Measurements from ENCODE around the gene FOXP1.

The FOXP1 gene

DNA sequence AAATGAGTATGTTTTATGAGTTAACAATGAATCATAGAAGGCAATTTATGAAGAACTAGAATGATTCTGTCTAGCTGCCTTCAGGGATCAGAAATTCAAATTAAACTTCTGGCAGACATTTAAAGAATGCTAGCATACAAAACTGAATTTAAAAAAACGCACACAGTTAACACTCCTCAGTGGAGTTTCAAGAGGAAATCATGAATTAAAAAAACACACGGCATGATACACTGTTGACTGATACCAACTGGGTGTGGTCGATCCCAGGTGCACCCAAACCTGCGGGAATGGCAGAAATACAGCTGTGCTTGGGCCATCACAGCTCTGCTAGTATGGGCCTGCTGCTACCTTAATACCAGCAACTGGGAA lies 526.0 kb downstream of the FOXP1 start:
- DNase-seq (ENCODE audit: low spot score): no peak

DNA sequence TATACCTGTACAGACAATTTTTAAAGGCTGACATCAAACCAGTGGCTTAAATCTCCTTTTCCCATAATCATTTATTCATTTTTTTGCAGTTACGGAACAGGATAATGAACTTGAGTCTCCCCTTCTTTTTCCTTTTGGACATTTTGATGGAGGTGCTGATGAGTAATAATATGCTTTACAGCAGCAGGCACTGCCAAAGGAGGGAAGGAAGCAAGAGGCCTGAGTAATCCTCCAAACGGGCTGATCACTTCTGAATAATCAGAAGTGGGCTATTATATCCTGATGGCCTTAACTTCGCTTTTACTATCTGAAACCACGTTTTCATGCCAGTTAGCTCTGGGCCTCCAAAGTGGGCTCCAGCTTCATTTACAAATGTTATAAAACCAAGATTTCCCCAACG lies 527.2 kb downstream of the FOXP1 start:
- DNase-seq (ENCODE audit: low spot score): no peak

DNA sequence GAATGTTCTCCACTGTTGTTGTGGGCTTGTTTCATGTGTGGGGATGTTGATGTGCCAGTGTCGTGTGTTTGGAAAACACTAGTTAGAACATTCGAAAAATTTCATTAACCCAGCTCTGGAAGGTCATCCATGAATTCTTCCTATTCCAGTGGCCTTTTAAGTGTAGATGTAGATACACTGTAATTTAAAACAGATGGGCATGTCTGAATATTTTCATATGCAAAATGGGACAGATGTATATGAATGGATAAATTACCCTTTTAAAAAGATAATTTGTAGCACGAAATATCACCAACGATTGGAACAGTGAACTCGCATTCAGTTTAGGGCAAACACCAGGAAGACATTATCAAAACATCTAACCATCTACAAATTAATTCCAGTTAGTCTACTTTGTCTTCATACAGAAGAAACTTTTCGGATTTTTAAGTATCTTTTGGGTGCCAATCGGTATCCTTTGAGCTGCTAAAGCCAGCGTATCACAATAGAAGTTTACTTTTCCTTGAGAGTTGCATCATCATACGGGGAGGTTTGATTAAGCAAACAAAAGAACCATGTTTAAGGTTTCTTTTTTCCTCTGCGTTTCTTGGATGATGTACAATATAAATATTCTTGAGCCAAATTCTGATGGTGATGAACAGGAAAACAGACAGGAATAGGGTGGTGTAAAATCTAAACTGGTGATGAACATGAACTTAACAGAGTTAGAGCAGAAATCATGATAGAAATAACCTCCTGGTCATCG lies 528.1 kb downstream of the FOXP1 start:
- no peak for DNase-seq (ENCODE audit: low spot score)

DNA sequence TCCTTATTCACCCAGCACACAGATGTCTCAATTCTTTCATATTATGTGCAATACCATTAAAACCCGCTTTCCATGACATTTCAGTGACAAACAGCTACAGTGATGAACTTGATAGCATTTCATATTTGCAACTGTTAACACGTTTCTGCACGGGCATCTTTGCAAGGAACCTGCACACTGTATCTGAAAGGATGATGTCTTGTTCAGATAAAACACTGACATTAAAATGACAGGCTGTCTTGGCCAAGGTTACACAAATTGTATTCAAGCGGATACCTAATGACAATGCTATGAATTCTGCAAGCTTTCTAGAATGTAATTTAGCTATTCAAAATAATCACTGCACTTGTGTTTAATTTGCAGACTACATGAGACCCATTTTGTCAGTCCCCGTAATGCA lies 529.2 kb downstream of the FOXP1 start:
- no peak for DNase-seq (ENCODE audit: low spot score)

DNA sequence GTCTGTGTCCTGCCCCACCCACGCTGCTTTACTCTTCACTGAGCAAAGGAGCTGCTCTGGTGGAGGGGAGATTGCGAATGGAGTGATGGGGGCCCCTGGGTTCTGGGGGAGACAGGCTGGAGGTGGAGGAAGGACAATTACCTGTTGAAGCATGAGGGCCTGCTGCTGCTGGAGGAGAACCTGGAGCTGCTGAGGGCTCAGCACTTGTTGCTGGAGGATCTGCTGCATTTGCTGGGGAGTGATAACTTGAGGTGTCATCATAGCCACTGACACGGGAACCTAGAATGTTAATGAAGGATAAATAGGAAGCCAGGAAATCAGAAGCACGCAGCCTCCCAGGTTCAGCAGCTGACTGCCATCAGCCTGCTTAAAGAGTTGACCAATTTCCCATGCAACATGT lies 530.0 kb downstream of the FOXP1 start:
- DNase-seq (ENCODE audit: low spot score): no peak

DNA sequence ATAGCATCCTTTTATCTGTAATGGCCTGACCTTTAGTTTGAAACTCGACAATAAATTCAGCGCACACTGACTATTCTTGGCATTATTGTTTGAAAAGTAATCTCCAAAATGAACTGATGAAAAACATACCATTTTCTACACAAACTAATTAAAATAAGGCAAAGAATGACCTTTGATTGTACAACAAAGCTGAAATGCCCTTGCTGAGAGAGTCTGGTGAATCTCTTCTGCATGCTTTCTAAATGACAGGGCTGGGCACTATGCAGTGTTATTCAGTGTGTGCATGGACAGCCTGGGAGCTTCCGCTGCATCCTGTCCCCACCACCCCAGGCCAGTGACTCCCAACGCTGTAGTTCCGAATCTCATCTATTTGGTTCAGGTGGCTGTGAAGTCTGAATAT lies 530.8 kb downstream of the FOXP1 start:
- no peak for DNase-seq (ENCODE audit: low spot score)

DNA sequence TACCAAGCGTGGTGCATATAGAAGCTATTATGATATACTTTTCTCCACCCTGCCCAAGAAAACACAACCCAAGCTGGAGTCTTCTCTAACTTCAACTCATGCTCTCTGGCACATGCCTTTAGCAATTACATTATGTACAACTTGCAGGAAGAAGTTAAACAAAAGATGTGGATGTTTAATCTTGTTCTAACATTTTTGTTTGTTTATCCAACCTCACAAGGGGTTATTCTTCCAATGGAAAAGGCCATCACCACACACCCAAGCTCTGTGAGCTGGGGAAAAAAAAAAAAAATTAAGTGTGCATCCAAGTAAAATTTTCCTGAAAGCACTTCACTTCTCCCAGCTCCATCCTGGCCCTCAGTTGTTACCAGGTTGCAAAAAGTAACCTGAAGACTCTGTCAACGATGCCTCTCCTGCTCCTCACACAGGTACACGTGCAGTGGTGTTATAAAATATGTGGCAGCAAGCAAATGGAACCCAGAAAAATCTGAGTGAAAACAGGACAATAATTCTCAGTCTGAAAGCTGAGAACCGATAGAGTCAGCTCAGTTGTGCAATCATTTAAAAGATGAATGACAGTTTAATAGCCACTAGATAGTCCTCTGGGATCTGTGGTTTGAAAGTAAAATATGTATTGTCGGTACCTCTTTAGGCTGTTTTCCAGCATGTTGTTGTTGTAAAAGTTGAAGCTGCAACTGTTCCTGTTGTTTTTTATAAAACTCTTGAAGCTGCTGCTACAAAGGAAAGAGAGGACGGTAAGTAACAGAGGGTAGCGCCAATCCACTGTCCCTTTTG lies 531.4 kb downstream of the FOXP1 start:
- no peak for DNase-seq (ENCODE audit: low spot score)

DNA sequence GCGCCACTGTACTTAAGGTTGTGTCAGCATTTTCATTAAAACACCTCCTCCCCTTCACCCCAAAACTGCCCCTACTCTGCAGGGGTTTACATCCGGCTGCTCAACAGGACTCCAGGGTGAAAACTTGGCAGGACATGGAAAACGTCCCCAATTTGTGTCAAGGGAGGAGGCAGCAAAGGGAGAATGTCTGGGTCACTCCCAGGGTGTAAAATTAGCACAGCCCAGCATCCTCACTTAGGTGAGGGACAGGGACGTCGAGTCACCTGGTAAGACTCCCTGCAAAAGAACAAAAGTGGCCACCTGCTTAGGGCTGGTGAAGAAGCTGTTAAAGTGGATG lies 532.3 kb downstream of the FOXP1 start:
- no peak for DNase-seq (ENCODE audit: low spot score)

DNA sequence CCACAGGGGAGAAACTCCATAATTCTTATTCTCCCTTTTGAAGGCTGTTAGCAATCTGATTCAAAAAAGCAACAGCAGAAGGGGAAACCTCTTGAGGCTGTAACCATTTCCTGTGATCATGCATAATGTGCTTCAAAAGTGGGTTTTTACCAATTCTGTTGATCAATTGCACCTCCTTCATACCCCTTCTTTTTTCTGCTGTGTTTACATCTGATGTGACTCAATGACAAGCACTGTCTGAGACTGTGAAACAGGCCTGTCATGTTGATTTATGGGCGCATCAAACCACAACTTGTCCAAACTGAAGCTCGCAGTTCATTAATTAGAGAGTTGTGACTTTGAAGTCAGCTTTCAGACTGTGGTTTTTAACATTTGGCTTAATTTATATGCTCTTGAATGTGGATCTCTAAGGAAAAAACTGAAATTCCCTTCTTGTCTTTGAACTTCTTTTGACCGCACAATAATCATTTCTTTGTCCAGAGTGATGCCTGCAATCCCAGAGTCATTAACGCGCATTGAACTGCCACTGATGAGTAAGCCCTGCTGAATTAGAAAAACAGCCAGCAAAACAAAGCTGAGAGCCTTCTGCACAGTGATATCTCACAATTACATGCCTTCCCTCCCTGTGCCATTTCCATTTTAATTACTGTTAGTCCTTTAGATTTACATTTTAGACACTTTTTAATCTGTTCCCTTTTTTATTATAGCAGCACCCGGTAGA lies 532.8 kb downstream of the FOXP1 start:
- peak; percentile 14 for DNase-seq (ENCODE audit: low spot score)

DNA sequence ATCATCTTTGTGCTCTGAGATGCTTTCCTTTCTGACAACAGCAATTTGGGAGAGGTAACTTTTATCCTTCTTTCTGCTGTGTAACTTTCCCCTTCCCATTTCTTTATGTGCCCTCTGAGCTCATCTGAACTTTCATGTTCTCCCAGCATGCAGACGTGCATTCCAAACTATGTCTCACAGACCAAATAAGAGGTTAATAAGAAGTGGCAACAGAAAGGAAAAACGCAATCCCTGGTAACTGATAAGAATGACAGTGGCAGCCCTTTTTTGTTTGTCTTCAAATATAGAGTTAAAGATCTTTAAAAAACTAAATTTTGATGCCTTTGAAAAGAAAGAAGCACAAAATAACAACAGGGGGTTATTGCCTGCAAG lies 533.4 kb downstream of the FOXP1 start:
- no peak for DNase-seq (ENCODE audit: low spot score)

DNA sequence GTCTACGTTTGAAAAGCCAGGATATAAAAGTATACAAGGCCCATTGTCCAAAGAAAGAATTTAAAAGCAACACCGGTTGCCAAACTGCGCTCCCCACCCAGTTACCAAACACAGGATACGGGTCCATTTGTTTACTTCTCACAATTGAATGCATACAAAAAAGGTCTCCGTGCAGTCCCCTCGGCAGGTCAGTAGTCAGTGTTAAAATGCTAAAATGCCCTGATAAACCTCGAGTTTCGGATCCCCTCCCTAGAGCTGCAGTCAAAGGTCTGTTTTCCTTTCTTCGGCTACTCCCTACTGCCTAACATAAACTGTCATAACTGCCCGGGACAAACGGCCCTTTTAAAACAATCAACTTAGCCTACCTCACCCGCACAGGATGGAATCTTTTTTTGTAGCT lies 534.6 kb downstream of the FOXP1 start:
- no peak for DNase-seq (ENCODE audit: low spot score)

DNA sequence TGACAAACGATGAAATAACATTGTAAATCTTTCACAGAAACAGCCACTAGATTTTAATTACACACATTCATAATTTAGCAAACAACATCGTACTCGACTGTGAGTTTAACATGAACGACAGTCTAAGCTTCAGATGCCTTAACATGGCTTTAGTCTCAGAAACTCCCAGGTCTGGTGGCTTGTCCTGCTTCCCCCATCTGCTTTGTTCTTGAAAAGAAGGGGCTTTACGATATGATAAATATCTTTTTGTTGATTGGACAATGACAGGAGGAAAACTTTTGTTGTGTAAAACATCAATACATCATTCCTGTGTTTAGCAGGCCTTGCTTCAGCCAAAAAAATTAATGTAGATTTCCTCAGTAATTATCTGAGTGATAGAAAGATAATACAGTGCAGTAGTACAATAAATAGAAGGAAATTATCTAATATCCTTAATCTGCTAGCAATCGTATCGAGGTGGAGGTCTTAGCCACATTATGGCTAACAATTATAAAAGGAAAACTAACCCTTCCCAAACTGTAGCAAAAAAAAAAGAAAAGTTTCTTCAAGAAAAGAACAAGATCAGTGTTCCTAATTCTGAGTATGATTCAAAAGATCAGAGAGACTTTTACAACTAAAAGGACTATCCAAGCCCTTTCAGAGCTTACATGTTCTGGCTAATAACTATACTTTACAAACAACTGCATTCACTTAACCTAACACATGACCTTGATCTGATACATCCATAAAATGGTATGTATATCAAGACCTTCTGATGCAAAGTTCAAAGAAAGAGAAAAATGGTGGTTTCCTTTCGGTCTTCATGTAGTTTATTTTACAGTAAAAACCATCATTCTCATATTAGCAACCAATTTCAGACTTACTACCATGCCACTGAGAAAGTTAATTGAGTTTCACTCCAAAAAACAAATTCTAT lies 535.7 kb downstream of the FOXP1 start:
- no peak for DNase-seq (ENCODE audit: low spot score)

DNA sequence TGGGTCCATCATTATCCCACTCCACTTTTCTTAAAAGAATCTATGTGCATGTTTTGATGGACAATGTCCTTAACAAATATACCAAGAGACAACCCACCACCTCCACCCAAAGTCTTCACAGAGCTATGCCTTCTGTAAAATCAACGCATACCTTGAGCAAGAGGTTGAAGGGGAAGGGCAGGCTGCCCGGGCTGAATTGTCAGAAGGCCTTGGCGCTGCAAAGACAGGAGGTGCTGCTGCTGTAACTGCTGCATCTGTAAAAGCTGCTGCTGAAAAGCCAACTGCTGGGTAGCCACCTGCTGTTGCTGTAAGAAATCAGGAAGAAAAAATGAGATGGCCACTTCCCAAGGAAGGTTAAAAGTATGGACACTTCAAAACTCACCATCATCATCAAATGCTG lies 536.7 kb downstream of the FOXP1 start:
- no peak for DNase-seq (ENCODE audit: low spot score)

DNA sequence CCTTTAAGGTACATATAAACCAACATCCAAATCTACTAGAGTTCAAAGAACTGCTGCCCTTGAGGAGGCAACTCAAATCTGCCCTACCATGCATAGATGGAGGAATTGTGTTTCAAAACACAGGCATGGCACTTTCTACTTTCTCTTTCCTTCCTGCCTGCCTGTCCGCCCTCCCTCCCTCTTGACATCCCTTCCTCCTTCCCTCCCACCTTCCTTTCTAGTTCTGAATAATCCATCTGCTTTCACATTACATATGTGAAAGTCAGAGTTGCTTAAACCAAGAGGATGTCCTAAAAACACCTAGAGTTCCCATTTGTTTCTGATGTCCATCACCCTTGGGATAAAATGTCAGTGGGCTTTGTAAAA lies 537.6 kb downstream of the FOXP1 start:
- no peak for DNase-seq (ENCODE audit: low spot score)

DNA sequence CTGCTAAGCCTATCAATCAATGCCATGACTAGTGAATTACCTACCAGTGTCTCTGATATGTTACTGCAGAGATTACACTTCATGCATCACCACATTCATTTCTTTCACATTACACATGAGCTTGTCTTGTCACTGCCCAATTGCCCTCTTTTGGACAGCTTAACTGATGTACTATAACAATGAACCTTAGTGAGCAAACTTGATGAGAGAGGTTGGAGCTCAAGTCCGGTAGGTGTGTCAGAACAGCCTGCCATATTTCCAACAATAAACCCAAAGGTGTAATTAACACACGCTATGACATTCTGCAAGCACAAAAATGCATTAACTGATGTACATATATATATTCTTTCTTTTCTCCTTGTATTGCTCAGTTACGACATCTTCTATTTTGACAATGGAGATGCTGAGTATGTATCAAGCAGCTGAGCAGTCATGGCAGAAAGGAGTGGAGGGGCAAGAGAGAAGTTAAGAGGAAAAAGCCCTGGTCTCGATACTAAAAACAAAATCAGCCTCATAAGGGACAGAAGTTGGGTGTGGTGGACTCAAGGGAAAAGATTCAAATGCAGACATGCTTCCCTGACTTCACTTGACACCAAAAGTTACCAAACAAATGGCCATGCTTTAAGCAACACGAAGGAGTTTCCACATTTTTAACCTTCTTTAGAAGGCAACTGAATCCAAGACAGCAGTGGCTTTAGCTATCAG lies 538.2 kb downstream of the FOXP1 start:
- no peak for DNase-seq (ENCODE audit: low spot score)

DNA sequence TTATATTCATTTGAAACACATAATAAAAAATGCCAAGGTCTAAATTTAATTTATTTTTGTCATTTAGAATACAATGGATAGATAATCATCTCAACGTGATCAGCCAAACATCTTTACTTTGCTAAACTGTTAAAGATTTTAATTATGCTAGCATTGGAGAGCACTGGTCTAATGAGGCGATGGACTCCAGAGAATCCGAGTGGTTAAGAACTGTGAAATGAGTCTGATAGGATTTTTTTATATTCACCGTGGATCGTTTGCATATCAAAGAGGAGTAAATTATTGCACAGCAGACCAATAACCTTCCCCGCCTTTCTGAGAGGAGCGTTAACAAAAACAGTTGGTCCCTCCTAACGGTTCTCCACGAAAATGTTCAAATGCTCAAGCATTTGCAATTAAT lies 540.8 kb downstream of the FOXP1 start:
- no peak for DNase-seq (ENCODE audit: low spot score)

DNA sequence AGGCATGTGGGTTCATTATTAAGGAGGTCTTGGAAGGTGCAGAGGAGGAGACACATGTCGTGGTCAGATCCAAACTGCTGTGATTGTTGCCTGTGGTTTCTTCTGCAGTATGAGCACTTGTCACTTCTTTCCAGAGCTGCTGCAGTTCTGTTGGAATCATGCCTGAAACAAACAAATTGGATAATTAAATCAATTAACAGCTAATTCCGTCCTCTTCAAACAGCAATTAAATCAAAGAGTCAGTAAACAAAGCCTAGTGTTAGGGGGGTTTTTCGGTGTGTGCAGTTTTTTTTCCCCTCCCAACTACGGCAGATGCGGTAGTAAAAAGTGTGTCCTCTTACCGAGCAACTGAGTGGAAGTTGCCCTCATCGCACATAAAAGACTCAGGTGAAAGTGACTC lies 542.2 kb downstream of the FOXP1 start:
- DNase-seq (ENCODE audit: low spot score): no peak

DNA sequence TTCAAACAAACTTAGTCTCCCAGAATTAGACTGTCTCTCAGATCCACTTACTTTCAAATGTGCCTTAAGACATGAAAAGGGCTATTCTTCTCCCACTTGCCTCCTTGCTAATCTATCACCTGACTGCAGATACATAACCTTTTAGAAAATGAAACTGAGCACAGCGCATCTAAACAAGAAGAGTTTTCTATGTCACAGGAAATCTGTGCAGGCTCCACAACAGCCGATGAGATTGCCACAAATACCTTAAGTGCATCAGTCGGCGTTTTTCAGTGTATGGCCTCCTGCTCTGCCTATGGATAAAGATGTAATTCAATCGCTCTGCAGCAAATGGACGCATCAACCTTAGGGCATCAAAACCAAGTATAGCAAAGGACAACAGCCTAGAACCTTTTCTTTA lies 544.2 kb downstream of the FOXP1 start:
- no peak for DNase-seq (ENCODE audit: low spot score)

DNA sequence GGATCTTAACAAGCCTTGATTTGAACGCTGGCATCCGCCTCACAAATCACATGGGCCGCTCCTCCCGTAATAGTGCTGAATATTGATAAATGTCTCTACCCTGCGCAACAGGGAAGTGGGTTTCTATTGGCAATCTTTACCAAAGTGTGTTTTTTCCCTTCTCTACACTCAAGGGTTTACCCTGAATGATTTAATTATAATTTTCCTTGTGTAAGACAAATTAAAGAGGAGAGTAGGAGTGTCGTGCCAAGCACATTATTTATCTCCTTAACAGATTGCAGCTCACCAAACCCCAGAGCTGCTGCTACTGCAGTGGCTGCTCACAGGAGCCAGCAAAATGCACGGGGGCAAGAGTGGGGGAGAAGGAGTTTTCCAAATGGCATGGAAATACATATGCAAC lies 545.8 kb downstream of the FOXP1 start:
- DNase-seq (ENCODE audit: low spot score): no peak

DNA sequence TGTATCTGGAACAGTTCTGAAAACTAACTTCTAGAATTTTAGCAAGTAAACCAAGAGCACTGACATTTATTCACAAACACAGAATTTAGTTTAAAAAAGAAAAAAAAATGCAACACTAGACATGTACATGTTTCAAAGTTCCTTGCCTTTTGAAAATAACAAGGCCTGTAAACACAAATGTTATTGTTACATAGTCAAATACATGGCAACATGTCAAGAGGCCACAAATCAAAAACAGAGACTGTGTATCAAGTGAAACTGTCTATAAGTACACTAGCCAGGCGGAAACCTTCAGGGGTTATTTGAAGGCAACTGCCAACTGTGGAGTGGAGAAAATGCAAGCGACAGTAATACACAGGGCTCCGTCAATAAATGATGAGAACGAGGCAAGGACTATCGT lies 547.6 kb downstream of the FOXP1 start:
- DNase-seq (ENCODE audit: low spot score): no peak

DNA sequence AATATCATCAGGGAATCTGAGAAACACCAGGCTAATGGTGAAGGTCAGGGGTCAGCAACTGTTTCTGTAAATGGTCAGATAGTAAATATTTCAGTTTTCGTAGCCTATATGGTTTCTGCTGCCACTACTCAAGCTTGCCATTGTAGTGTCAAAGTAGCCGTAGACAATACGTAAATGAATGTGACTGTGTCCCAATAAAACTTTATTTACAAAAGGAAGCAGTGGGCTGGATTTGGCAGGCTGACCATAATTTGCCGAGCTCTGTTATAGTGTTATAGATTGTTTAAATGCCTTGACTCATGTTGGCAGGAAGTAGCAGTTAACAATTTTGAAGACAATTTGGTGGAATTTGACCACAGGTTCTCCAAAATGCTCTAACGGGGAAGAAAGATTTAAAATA lies 548.2 kb downstream of the FOXP1 start:
- no peak for DNase-seq (ENCODE audit: low spot score)

All from left forelimb (tissue), 1 donor.